HepG2 (cell line): ENCODE data around the gene C16orf54. TPM values are rescaled to one million over a fixed set of nuclear protein-coding genes. Genes with fewer than 3 reads are reported as not detected.

Source experiments
- FOXO1 ChIP-seq: sonication (generic); formaldehyde crosslinking; IDR thresholded peaks from 2 replicates; pipeline ENCODE4 v1.4.0; 2020; ENCODE audit warnings: missing genetic modification reagents
- LCORL ChIP-seq, 2 experiments: fragments of 450-650 bp in 1 of 2; sonication (generic) in 1 of 2; formaldehyde crosslinking in 1 of 2; IDR thresholded peaks; 2 replicates each; pipeline versions ENCODE4 v1.5.0 to v1.6.1; 2017 to 2020; ENCODE audit warnings: antibody characterized with exemption in 1 of 2, missing genetic modification reagents in 1 of 2
- MIER2 ChIP-seq: IDR thresholded peaks from 2 replicates; pipeline ENCODE4 v1.6.1; 2016; ENCODE audit warnings: missing biosample characterization, missing genetic modification reagents
- NR2F2 ChIP-seq: IDR thresholded peaks from 2 replicates; pipeline ENCODE4 v1.6.1; 2012; ENCODE audit warnings: low read depth, inconsistent platforms, borderline replicate concordance
- TCF12 ChIP-seq, 2 experiments: fragments of 450-650 bp in 1 of 2; sonication (generic) in 1 of 2; formaldehyde crosslinking in 1 of 2; IDR thresholded peaks; 2 replicates each; pipeline versions ENCODE4 v1.6.1 to v1.8.0; 2017 to 2022; ENCODE audit warnings: antibody characterized with exemption in 1 of 2, mild to moderate bottlenecking in 1 of 2, missing genetic modification reagents in 1 of 2, moderate library complexity in 1 of 2
- U2AF1 ChIP-seq: fragments of 200-400 bp; formaldehyde crosslinking; optimal IDR thresholded peaks from 2 replicates; pipeline ENCODE3; 2017; ENCODE audit warnings: mild to moderate bottlenecking, low read depth, low read length
- ZNF230 ChIP-seq: sonication (generic); formaldehyde crosslinking; IDR thresholded peaks from 2 replicates; pipeline ENCODE4 v1.4.0; 2020; ENCODE audit warnings: mild to moderate bottlenecking, missing genetic modification reagents
- ZNF431 ChIP-seq: sonication (generic); formaldehyde crosslinking; IDR thresholded peaks from 2 replicates; pipeline ENCODE4 v1.9.0; 2022; ENCODE audit warnings: missing genetic modification reagents, low read depth, mild to moderate bottlenecking, borderline replicate concordance
- ZNF747 ChIP-seq: sonication (generic); formaldehyde crosslinking; IDR thresholded peaks from 2 replicates; pipeline ENCODE4 v1.8.1; 2023; ENCODE audit warnings: missing genetic modification reagents, mild to moderate bottlenecking, borderline replicate concordance
- ZNF790 ChIP-seq: sonication (generic); formaldehyde crosslinking; IDR thresholded peaks from 2 replicates; pipeline ENCODE4 v1.8.0; 2022; ENCODE audit warnings: missing genetic modification reagents, mild to moderate bottlenecking, borderline replicate concordance
- polyA plus RNA-seq, 8 experiments: library from polyadenylated mRNA; depleted of rRNA in 3 of 8; stranded (reverse) in 7 of 8; unstranded in 1 of 8; fragments of >200 nt; fragmentation: Illumina TruSeq in 4 of 8; extraction: Trizol in 4 of 8; gene quantifications; 2 replicates each; pipeline versions ENCODE4 v1.2.1 to v1.2.3, GENCODE V29; 2011 to 2016; ENCODE audit warnings: low read depth in 4 of 8, missing spikeins in 1 of 8, mixed read lengths in 1 of 8; ENCODE audit not compliant: insufficient read depth in 1 of 8
- total RNA-seq, 5 experiments: library from RNA; depleted of rRNA; stranded (reverse); fragments of >200 nt; fragmentation: Illumina TruSeq; extraction: Trizol; gene quantifications; 2 replicates each; pipeline ENCODE4 v1.2.3, GENCODE V29; 2016; ENCODE audit warnings: low read depth in 1 of 5
- TF ChIP-seq, protein P1 (sequence below): sonication (generic); formaldehyde crosslinking; IDR thresholded peaks from 2 replicates; pipeline ENCODE4 v1.4.0; 2020; ENCODE audit warnings: low read depth, missing genetic modification reagents
- TF ChIP-seq, protein P2 (sequence below): IDR thresholded peaks from 2 replicates; pipeline ENCODE4 v1.6.1; 2016; ENCODE audit warnings: mild to moderate bottlenecking
- TF ChIP-seq, protein P3 (sequence below): sonication (generic); formaldehyde crosslinking; IDR thresholded peaks from 2 replicates; pipeline ENCODE4 v1.9.0; 2021; ENCODE audit warnings: mild to moderate bottlenecking, missing genetic modification reagents

C16orf54 gene
- total and polyA plus RNA-seq, 2 of the 13 experiments (the other 11 are each of a cell fraction or from before 2014, with no cell fraction given): not detected

DNA sequence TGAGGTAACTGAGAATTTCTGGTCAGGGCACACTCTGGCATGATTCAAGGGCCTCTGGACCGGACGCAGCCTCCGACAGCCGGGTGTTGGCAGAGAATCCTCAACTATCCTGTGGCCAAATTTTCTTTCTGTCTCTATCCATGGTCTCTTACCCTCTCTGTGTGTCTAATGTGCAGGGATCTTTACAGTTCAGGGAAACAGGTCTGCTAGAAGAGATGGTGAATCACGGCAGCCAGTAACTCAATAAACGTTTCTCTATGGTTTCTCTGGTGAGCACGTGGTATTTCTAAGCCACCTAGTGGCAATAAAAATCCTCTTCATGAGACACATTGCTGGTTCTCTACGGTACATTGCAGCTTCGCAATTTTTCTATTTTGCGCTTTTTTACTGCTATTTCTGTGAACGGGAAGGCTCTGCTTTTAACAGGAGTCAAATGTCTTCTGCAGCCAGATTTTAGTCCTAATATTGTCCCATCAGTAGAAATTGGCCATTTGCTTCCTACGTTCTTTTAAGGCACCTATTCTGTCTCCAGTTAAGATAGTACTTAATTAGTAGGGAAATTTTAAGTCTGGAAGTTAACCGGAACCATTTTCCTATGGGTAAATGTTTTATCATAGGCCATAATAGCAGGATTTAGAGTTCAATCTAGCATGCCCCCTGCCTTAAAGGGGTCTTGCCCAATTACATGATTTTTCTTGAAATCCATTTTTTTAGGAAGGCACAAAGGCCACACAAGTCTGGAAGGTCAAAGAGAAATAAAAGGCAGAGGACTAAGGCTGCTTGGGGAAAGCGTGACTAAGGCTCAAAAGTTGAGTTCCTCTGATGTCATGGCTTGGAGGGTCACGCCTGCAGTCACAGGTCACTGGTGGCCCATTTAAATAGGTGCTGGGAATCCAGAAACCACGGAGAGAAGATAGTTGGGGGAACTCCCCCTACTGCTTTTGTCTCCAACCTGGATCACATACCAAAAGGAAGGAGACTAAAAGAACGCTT, 35.3 kb downstream of the C16orf54 start (continued):
- TF ChIP-seq, protein P1, sequence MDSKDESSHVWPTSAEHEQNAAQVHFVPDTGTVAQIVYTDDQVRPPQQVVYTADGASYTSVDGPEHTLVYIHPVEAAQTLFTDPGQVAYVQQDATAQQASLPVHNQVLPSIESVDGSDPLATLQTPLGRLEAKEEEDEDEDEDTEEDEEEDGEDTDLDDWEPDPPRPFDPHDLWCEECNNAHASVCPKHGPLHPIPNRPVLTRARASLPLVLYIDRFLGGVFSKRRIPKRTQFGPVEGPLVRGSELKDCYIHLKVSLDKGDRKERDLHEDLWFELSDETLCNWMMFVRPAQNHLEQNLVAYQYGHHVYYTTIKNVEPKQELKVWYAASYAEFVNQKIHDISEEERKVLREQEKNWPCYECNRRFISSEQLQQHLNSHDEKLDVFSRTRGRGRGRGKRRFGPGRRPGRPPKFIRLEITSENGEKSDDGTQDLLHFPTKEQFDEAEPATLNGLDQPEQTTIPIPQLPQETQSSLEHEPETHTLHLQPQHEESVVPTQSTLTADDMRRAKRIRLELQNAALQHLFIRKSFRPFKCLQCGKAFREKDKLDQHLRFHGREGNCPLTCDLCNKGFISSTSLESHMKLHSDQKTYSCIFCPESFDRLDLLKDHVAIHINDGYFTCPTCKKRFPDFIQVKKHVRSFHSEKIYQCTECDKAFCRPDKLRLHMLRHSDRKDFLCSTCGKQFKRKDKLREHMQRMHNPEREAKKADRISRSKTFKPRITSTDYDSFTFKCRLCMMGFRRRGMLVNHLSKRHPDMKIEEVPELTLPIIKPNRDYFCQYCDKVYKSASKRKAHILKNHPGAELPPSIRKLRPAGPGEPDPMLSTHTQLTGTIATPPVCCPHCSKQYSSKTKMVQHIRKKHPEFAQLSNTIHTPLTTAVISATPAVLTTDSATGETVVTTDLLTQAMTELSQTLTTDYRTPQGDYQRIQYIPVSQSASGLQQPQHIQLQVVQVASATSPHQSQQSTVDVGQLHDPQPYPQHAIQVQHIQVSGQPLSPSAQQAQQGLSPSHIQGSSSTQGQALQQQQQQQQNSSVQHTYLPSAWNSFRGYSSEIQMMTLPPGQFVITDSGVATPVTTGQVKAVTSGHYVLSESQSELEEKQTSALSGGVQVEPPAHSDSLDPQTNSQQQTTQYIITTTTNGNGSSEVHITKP (CRISPR knock-in tag): no peak
- TF ChIP-seq FOXO1 (CRISPR knock-in tag): no peak
- TF ChIP-seq NR2F2: no peak
- no peak for TF ChIP-seq ZNF747 (CRISPR knock-in tag)
- no peak for TF ChIP-seq ZNF230
- TF ChIP-seq LCORL (IDR thresholded peaks at IDR 0.05): no peak
- TF ChIP-seq LCORL (CRISPR knock-in tag; IDR thresholded peaks at IDR 0.05): no peak
- TF ChIP-seq ZNF790 (CRISPR knock-in tag): no peak
- TF ChIP-seq TCF12 (IDR thresholded peaks at IDR 0.05): no peak
- no peak for TF ChIP-seq TCF12 (CRISPR knock-in tag; IDR thresholded peaks at IDR 0.05)
- TF ChIP-seq, protein P2, sequence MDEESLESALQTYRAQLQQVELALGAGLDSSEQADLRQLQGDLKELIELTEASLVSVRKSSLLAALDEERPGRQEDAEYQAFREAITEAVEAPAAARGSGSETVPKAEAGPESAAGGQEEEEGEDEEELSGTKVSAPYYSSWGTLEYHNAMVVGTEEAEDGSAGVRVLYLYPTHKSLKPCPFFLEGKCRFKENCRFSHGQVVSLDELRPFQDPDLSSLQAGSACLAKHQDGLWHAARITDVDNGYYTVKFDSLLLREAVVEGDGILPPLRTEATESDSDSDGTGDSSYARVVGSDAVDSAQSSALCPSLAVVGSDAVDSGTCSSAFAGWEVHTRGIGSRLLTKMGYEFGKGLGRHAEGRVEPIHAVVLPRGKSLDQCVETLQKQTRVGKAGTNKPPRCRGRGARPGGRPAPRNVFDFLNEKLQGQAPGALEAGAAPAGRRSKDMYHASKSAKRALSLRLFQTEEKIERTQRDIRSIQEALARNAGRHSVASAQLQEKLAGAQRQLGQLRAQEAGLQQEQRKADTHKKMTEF (CRISPR knock-in tag): no peak
- no peak for TF ChIP-seq MIER2 (CRISPR knock-in tag)
- no peak for TF ChIP-seq ZNF431 (CRISPR knock-in tag)
- TF ChIP-seq, protein P3, sequence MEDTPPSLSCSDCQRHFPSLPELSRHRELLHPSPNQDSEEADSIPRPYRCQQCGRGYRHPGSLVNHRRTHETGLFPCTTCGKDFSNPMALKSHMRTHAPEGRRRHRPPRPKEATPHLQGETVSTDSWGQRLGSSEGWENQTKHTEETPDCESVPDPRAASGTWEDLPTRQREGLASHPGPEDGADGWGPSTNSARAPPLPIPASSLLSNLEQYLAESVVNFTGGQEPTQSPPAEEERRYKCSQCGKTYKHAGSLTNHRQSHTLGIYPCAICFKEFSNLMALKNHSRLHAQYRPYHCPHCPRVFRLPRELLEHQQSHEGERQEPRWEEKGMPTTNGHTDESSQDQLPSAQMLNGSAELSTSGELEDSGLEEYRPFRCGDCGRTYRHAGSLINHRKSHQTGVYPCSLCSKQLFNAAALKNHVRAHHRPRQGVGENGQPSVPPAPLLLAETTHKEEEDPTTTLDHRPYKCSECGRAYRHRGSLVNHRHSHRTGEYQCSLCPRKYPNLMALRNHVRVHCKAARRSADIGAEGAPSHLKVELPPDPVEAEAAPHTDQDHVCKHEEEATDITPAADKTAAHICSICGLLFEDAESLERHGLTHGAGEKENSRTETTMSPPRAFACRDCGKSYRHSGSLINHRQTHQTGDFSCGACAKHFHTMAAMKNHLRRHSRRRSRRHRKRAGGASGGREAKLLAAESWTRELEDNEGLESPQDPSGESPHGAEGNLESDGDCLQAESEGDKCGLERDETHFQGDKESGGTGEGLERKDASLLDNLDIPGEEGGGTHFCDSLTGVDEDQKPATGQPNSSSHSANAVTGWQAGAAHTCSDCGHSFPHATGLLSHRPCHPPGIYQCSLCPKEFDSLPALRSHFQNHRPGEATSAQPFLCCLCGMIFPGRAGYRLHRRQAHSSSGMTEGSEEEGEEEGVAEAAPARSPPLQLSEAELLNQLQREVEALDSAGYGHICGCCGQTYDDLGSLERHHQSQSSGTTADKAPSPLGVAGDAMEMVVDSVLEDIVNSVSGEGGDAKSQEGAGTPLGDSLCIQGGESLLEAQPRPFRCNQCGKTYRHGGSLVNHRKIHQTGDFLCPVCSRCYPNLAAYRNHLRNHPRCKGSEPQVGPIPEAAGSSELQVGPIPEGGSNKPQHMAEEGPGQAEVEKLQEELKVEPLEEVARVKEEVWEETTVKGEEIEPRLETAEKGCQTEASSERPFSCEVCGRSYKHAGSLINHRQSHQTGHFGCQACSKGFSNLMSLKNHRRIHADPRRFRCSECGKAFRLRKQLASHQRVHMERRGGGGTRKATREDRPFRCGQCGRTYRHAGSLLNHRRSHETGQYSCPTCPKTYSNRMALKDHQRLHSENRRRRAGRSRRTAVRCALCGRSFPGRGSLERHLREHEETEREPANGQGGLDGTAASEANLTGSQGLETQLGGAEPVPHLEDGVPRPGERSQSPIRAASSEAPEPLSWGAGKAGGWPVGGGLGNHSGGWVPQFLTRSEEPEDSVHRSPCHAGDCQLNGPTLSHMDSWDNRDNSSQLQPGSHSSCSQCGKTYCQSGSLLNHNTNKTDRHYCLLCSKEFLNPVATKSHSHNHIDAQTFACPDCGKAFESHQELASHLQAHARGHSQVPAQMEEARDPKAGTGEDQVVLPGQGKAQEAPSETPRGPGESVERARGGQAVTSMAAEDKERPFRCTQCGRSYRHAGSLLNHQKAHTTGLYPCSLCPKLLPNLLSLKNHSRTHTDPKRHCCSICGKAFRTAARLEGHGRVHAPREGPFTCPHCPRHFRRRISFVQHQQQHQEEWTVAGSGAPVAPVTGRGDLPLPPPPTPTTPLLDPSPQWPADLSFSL: no peak
- no peak for TF ChIP-seq U2AF1
